Hepatocyte (in vitro differentiated cells): ENCODE results near the gene SLC17A7. TPM values are rescaled to one million over a fixed set of nuclear protein-coding genes. Genes with fewer than 3 reads are reported as not detected.

Experiments
- DNase-seq: peaks from one replicate; pipeline ENCODE4 v3.0.0-alpha.2; 2016; ENCODE audit warnings: low spot score
- H2AFZ ChIP-seq: fragments of 200-600 bp; sonication (generic); 2 replicates; pipeline ENCODE4 v1.6.0; 2016; ENCODE audit warnings: antibody characterized with exemption, mild to moderate bottlenecking
- H3K27ac ChIP-seq: fragments of 200-600 bp; sonication (generic); 2 replicates; pipeline ENCODE4 v1.5.1; 2016; ENCODE audit warnings: mild to moderate bottlenecking
- H3K27me3 ChIP-seq: fragments of 200-600 bp; sonication (generic); 2 replicates; pipeline ENCODE4 v1.6.1; 2016
- H3K36me3 ChIP-seq: fragments of 200-600 bp; sonication (generic); replicated peaks from 2 replicates; pipeline ENCODE4 v1.5.1; 2016; ENCODE audit warnings: low read depth; ENCODE audit not compliant: insufficient read depth
- H3K4me1 ChIP-seq: fragments of 200-600 bp; sonication (generic); 2 replicates; pipeline ENCODE4 v1.5.1; 2016; ENCODE audit warnings: mild to moderate bottlenecking, moderate library complexity; ENCODE audit not compliant: insufficient read depth
- H3K4me2 ChIP-seq: fragments of 200-600 bp; sonication (generic); 2 replicates; pipeline ENCODE4 v1.6.0; 2016
- H3K4me3 ChIP-seq: fragments of 200-600 bp; sonication (generic); 2 replicates; pipeline ENCODE4 v1.5.1; 2016; ENCODE audit warnings: mild to moderate bottlenecking
- H3K79me2 ChIP-seq: fragments of 200-600 bp; sonication (generic); 2 replicates; pipeline ENCODE4 v1.6.0; 2017; ENCODE audit warnings: mild to moderate bottlenecking
- H3K9me2 ChIP-seq: fragments of 200-600 bp; sonication (generic); replicated peaks from 2 replicates; pipeline ENCODE4 v1.6.0; 2017; ENCODE audit warnings: mild to moderate bottlenecking; ENCODE audit not compliant: insufficient read depth
- H3K9me3 ChIP-seq: fragments of 200-600 bp; sonication (generic); 2 replicates; pipeline ENCODE4 v1.5.1; 2016; ENCODE audit warnings: low read depth, mild to moderate bottlenecking
- H4K20me1 ChIP-seq: fragments of 200-600 bp; sonication (generic); 2 replicates; pipeline ENCODE4 v1.6.0; 2016; ENCODE audit warnings: mild to moderate bottlenecking; ENCODE audit not compliant: insufficient read depth, poor library complexity, severe bottlenecking
- CTCF ChIP-seq: fragments of 200-600 bp; sonication (generic); IDR thresholded peaks from 2 replicates; pipeline ENCODE4 v1.5.1; 2016; ENCODE audit warnings: antibody characterized with exemption, mild to moderate bottlenecking; ENCODE audit not compliant: poor library complexity
- EZH2 ChIP-seq: fragments of 200-600 bp; sonication (generic); IDR thresholded peaks from 2 replicates; pipeline ENCODE4 v1.6.1; 2016; ENCODE audit warnings: antibody characterized with exemption, mild to moderate bottlenecking, borderline replicate concordance
- EZH2phosphoT487 ChIP-seq: fragments of 200-600 bp; sonication (generic); IDR thresholded peaks from one replicate; pipeline ENCODE4 v1.6.1; 2018; ENCODE audit warnings: antibody characterized with exemption, mild to moderate bottlenecking, low read depth, moderate library complexity; ENCODE audit not compliant: unreplicated experiment, severe bottlenecking
- WGBS: methylation state at CpG from one replicate; pipeline ENCODE4 v1.1.6; 2016; ENCODE audit warnings: low lambda C conversion rate; ENCODE audit errors: missing lambda C conversion rate; 5-methylcytosine and 5-hydroxymethylcytosine counted together
- polyA plus RNA-seq: library from polyadenylated mRNA; unstranded; fragments of >200 nt; fragmentation: Nextera tagmentation; extraction: Ambion mirVana; gene quantifications from 2 replicates; pipeline ENCODE4 v1.2.1, GENCODE V29; 2016
- total RNA-seq: library from RNA; depleted of rRNA; stranded (reverse); fragments of >200 nt; gene quantifications from 2 replicates; pipeline ENCODE4 v1.2.3, GENCODE V29; 2014

SLC17A7 gene
- total and polyA plus RNA-seq, 2 experiments from 2014 or later: 0.13 to 0.51 TPM

- peaks cover 97% of the 10 kb centered on the region for H3K27me3 ChIP-seq
- no peaks in the 10 kb centered on the region for H3K9me2 ChIP-seq
- no peak overlapping the region for H3K4me2 ChIP-seq
- H4K20me1 ChIP-seq: no peaks in the 10 kb centered on the region
- DNase-seq: no peak
- H3K79me2 ChIP-seq: no peaks in the 10 kb centered on the region
- no peak for TF ChIP-seq CTCF
- no peak for TF ChIP-seq EZH2
- no peak for TF ChIP-seq EZH2phosphoT487
- H3K4me1 ChIP-seq: no peaks in the 10 kb centered on the region
- 40% methylated on average over 8 of the region's 8 CpGs for WGBS
- no peak overlapping the region for H3K4me3 ChIP-seq
- H3K9me3 ChIP-seq: no peaks in the 10 kb centered on the region
- H3K36me3 ChIP-seq: no peaks in the 10 kb centered on the region
- no peak overlapping the region for H3K27ac ChIP-seq
- no peak overlapping the region for H2AFZ ChIP-seq
Measured at GRCh38 chr19:49437231-49437630, 4.1 kb downstream of the SLC17A7 start.

GRCh38 chr19:49436381-49437017 is 4.8 kb downstream of the SLC17A7 start:
- Histone ChIP-seq H3K79me2 (no peaks in the 10 kb centered on the region), H3K4me2 (no peak overlapping the region), H3K9me2 (no peaks in the 10 kb centered on the region), H3K9me3 (no peaks in the 10 kb centered on the region), H2AFZ (no peak overlapping the region), H4K20me1 (no peaks in the 10 kb centered on the region), H3K4me1 (no peaks in the 10 kb centered on the region), H3K36me3 (no peaks in the 10 kb centered on the region), H3K4me3 (no peak overlapping the region), H3K27me3 (peaks cover 97% of the 10 kb centered on the region), H3K27ac (no peak overlapping the region)
- DNase-seq: peak; percentile 51
- WGBS: 31% methylated on average over 42 of the region's 42 CpGs
- TF ChIP-seq EZH2: no peak
- no peak for TF ChIP-seq EZH2phosphoT487
- no peak for TF ChIP-seq CTCF

- no peaks in the 10 kb centered on the region for H3K9me2 ChIP-seq
- 95% methylated on average over 10 of the region's 10 CpGs for WGBS
Measured at GRCh38 chr19:49435670-49436069, 5.7 kb downstream of the SLC17A7 start.

More at GRCh38 chr19:49435670-49436069, 5.7 kb downstream of the SLC17A7 start:
- H2AFZ ChIP-seq: no peak overlapping the region
- no peak for TF ChIP-seq CTCF
- TF ChIP-seq EZH2phosphoT487: no peak
- TF ChIP-seq EZH2: no peak
- H3K27me3 ChIP-seq: peaks cover 100% of the 10 kb centered on the region
- H3K9me3 ChIP-seq: no peaks in the 10 kb centered on the region
- no peaks in the 10 kb centered on the region for H3K79me2 ChIP-seq
- no peak overlapping the region for H3K27ac ChIP-seq
- no peaks in the 10 kb centered on the region for H3K36me3 ChIP-seq
- H4K20me1 ChIP-seq: no peaks in the 10 kb centered on the region
- H3K4me2 ChIP-seq: no peak overlapping the region
- H3K4me1 ChIP-seq: no peaks in the 10 kb centered on the region
- no peak for DNase-seq
- H3K4me3 ChIP-seq: no peak overlapping the region
